Amygdala (tissue), 56 donors: ENCODE results near the gene CA10.

Experiments used
- DNase-seq, 56 donors: peaks; one replicate each; lab custom pipeline; 2025; lab: John Stamatoyannopoulos, UW

CA10 gene

DNA sequence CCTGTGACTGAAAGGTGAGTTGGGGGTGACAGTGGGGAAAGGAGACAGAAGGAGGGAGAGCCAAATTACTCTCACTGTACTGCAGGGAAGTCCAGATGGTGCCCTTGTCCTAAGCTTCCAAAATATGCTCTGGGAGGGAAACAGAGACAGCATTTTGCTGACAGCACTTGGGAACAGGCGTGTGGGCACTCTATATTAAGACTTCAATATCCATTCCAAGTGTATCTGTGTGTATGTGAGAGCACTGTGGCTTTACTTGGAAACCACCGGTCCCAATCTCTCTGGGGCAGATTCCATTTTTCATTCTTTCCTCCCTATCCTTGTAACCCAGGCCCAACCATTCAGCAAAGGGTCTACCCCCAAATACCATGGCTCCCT is 490.8 kb downstream of the CA10 start:
- no peak for DNase-seq

DNA sequence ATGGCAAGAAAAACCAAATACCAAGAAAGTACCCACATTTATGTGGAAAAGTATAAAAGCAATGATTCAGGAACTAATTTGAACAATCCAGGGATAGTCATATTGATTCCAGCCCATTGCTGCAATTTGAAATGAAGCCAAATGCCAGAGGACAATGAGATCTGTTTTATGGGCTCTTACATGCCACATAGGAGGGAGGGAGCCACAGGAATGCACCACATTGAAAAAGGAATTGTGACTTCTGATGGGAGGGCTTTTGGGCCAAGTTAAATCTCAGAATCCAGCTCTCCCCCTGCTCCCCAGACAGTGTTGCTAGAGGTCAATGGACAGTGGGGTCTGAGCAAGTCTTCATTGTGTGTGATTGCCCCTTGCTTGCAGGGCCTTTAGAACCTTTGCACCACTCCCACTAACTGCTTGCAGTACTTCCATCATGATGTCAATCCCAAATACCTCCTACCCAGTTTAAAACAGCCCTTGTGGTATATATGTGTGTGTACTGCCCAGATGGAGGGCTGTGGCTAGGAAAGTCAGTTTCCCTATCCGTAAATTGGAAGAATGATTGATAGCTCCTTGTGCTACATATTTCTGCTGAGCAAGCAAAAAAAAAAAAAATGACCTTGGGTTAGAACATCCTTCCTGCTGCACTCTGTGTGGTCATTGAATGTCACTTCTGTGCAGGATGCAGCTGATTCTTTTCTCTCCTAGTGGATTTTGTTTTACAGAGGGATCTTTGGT is 491.4 kb downstream of the CA10 start:
- no peak for DNase-seq

DNA sequence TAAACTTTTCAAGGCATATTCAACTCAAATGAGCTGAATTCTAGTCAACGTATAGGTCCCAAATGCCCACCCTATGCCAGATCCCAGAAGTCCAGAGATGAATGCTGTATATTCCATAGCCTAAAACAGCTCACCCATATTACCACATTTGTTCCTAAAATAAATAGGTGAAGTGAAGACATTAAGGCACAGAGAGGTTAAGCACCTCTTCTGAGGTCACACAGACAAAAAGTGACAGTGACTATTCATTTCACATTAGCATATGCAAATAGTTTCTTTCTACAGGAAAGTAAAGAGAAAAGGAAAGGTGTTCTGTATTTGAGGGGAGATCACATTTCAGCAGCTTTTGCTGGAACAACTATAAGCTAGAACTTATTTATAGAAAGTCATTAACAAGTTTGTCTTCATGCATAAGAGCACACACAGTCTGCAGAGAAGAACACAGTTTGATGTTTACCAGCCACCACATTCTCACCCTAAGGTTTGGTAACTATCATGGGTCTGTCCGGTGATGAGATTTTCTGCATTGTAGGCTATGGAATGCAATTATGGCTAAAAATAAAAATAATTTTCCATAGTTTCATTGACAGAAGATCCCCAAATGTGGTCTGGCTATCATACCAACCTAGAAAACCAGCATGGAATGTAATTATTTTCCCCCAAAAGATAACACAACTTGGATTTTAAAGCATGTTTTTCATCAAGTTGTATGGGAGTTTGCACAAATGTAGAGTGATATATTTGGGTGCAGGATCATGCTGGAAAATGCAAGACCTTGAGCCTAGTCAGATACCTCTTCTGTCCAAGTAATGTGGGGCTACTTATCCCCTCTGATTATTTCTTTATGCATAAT is 496.1 kb downstream of the CA10 start:
- no peak for DNase-seq

- no peak for DNase-seq
Observed at GRCh38 chr17:51661403-51661802, 497.1 kb downstream of the CA10 start.

GRCh38 chr17:51660266-51660665 is 498.2 kb downstream of the CA10 start:
- DNase-seq = no peak

GRCh38 chr17:51657224-51657623 is 501.3 kb downstream of the CA10 start:
- no peak for DNase-seq

- peak in 12 of 56 donors; percentile 6 to 39 (median 19) for DNase-seq
Observed at GRCh38 chr17:51653878-51654277, 504.6 kb downstream of the CA10 start.

- no peak for DNase-seq
Observed at GRCh38 chr17:51652529-51652928, 506.0 kb downstream of the CA10 start.

GRCh38 chr17:51651513-51652298 is 506.8 kb downstream of the CA10 start:
- DNase-seq = no peak

DNA sequence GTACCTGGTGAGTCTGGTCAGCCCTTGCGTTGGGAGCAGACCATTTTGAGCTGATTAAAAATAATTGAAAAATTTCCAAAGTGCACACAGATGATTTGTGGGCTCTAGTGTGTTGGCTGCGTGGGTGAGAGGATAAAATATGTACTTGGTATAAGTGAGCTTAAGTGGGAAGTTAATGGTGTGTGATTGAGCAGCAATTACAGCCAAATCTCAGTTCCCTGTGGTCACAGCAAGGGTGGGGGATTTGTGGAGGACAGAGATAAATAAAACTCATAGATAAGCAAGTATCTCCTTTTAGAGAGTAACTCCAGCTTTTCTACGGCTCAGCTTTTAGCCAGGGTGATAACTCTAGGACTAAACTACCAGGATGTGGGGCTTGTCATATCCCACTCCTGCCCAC is 507.7 kb downstream of the CA10 start:
- DNase-seq = peak in 7 of 56 donors; percentile 3 to 37 (median 23)

GRCh38 chr17:51650202-51650601 is 508.3 kb downstream of the CA10 start:
- no peak for DNase-seq

- no peak for DNase-seq
Observed at GRCh38 chr17:51647826-51648225, 510.7 kb downstream of the CA10 start.

- no peak for DNase-seq
Observed at GRCh38 chr17:51647067-51647466, 511.4 kb downstream of the CA10 start.

- DNase-seq = no peak
Observed at GRCh38 chr17:51646539-51646938, 512.0 kb downstream of the CA10 start.

GRCh38 chr17:51645056-51645455 is 513.5 kb downstream of the CA10 start:
- no peak for DNase-seq

DNA sequence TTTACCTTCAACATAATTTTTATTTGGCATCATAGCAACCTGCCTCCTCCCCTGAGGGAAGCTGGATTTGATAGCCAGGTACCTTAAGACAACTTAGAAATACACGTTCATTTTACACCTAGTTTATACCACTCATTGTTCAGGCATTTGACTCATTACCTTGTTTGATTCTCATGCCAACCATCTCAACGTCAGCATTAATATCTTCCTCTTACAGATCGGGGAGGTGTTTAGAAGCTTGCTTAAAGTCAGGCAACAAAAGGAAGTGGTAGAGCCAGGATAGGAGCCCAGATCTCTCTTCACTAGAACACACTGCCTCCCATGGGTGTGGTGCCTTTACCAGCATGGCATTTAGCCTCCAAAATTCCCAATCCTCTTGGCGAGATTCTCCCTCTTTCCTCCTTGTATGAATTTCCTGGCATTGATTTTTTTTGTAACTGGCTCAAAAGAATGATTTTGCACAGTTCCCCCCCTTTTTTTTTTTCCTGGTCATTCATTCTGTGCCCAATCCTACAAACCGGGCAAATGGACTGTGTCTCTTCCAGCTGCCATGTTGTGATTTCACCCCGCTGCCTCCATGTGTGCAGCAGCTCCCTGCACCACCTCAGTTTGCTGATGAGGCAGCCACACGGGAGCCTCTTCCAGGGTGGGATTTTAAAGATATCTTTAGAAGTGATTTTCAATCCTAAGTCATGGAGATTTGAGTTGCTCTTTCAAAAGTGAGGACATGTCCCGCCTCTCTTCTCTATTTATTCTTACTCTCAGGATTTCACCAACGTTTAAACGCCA is 514.6 kb downstream of the CA10 start:
- no peak for DNase-seq

- no peak for DNase-seq
Observed at GRCh38 chr17:51642029-51642428, 516.5 kb downstream of the CA10 start.

DNA sequence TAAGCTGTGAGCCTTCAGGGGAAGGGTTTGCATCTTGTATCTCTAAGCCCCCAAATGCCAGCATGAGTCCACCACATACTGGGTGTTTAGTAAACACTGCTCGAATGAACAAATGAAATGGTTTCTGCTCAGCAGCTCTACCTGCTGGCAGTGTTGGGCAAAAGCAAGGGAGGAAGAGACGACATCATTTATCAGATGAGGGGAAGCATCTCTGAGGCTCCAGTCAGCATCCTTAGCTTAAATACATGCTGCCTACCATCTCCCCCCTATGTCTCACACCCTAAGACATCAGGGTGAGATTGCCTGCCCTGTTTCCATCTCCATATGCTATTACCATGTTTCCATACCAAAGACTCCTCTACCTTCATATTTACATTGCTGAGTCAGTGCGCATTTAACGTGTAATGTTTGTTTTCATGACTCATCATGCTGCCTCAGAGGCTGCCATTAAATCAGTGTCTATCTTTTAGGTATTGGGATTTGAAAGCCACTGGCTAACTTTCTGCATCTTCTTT is 518.3 kb downstream of the CA10 start:
- DNase-seq = no peak

DNA sequence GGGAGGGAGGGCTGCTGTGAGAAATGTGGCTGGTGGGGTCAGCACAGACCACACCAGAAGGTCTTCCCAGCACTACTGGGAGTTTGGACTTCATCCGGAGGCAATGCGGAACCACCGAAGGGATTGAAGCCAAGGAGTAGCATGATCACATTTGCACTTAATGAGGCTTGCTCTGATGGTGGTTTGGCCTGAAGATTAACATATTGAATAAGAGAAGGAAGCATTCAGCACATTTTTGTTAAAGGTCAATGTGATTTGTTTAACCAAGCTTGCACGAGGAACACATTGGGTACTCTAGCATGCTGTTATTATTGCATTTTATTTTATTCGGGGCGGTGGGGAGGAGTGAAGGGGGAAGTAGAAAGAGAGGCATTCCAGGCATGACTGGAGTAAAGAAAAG is 519.5 kb downstream of the CA10 start:
- no peak for DNase-seq

GRCh38 chr17:51636291-51636690 is 522.2 kb downstream of the CA10 start:
- no peak for DNase-seq
